ENCODE results near the gene EDIL3. TPM values are rescaled to one million over a fixed set of nuclear protein-coding genes. Genes with fewer than 3 reads are reported as not detected.

The EDIL3 gene
- total RNA-seq, 4 donors from 2014 or later: 12.2 to 26.9 (median 16.1) TPM

- TF ChIP-seq CTCF (IDR thresholded peaks at IDR 0.05) (no peak), POLR2A (IDR thresholded peaks at IDR 0.05) (no peak), EP300 (IDR thresholded peaks at IDR 0.05) (no peak), POLR2AphosphoS5 (IDR thresholded peaks at IDR 0.05) (no peak)
- ATAC-seq: no peak
- no peaks in the 10 kb centered on the region for H3K27me3 ChIP-seq
These were observed 315.0 kb downstream of the EDIL3 start for GRCh38 chr5:84069608-84070179.

DNA sequence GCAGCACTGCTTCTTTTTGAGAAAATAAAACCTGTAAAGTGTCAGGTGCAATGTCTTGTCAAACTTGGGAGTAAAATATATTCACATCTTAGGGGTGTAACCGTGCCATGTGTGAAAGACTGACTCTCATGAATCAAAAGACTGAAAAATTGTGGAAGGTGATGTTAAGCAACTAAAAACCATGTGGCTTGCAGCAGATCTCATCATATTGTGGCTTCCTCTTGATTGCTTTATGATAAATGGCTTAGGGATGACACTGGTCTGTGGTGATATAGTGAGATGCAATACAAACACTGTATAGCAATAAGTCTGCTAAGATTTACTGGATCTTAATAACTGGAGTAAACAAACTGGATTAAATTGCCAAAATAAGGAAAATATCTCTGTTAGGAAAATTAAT, 321.6 kb downstream of the EDIL3 start:
- no peak overlapping the region for H3K4me3 ChIP-seq
- no peak for TF ChIP-seq POLR2AphosphoS5 (IDR thresholded peaks at IDR 0.05)
- TF ChIP-seq EP300 (IDR thresholded peaks at IDR 0.05): no peak
- TF ChIP-seq POLR2A (IDR thresholded peaks at IDR 0.05): no peak
- no peak for TF ChIP-seq CTCF (IDR thresholded peaks at IDR 0.05)
- 86% methylated on average over 1 of the region's 1 CpG; no CpG with 5 or more reads in 1 of the 2 donors for WGBS, 2 donors (ENCODE audit: low coverage in 1 of 2)
- H3K9me3 ChIP-seq: no peaks in the 10 kb centered on the region
- H3K4me1 ChIP-seq: no peaks in the 10 kb centered on the region
- no peak for ATAC-seq
- no peaks in the 10 kb centered on the region for H3K36me3 ChIP-seq
- H3K27ac ChIP-seq: no peak overlapping the region
- no peaks in the 10 kb centered on the region for H3K27me3 ChIP-seq

More at GRCh38 chr5:84069608-84070179, 315.0 kb downstream of the EDIL3 start:
- H3K4me1 ChIP-seq: no peaks in the 10 kb centered on the region
- no peaks in the 10 kb centered on the region for H3K36me3 ChIP-seq
- WGBS, 2 donors (ENCODE audit: low coverage in 1 of 2): 97 to 98% methylated on average over 6 to 8 of the region's 13 CpGs
- H3K9me3 ChIP-seq: no peaks in the 10 kb centered on the region
- H3K27ac ChIP-seq: no peak overlapping the region
- no peak overlapping the region for H3K4me3 ChIP-seq

DNA sequence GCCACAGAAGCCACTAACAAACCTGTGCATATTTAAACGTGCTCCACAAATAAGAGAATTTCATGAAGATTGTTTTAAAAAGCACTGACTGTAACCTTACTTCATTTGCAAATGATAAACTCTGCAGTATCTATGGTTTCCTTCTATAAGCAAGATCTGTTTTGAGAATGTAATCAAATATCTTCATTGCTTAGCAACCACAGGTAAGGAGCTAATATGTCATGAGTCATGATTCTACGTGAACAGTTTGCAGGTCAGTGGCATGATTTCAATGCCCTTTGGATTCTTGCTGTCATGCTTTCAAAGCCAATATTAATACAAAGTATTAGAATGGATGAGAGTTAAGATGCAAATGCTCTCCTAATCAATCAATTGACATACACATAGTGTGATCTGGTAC, 325.0 kb downstream of the EDIL3 start:
- Histone ChIP-seq H3K4me1 (no peaks in the 10 kb centered on the region), H3K4me3 (no peak overlapping the region), H3K9me3 (no peaks in the 10 kb centered on the region), H3K27ac (no peak overlapping the region), H3K27me3 (no peaks in the 10 kb centered on the region), H3K36me3 (no peaks in the 10 kb centered on the region)
- no peak for TF ChIP-seq POLR2AphosphoS5 (IDR thresholded peaks at IDR 0.05)
- TF ChIP-seq EP300 (IDR thresholded peaks at IDR 0.05): no peak
- TF ChIP-seq CTCF (IDR thresholded peaks at IDR 0.05): no peak
- no peak for TF ChIP-seq POLR2A (IDR thresholded peaks at IDR 0.05)
- ATAC-seq: no peak
- WGBS, 2 donors (ENCODE audit: low coverage in 1 of 2): 63 to 76% methylated on average over 2 of the region's 2 CpGs

DNA sequence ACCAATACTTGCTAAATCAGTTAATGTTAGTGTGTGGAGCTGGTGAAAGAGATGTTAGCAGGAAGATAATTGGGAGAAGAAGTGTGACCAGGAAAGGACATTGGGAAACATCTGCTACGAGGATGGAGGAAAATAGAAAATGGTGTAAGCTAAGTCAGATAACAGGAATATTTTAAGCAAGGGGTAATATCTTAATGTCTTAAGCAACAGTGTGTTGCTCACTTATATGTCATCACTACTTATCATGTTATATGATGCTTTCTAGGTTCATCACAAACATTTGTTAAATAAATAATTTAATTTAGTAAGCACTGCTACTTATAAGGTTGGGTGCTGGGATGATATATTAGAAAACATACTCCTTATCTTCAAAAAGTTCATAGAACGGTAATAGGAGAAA, 326.1 kb downstream of the EDIL3 start:
- no peak overlapping the region for H3K4me3 ChIP-seq
- ATAC-seq: no peak
- 64 to 75% methylated on average over 2 of the region's 2 CpGs for WGBS, 2 donors (ENCODE audit: low coverage in 1 of 2)
- no peaks in the 10 kb centered on the region for H3K36me3 ChIP-seq
- no peak overlapping the region for H3K27ac ChIP-seq
- no peaks in the 10 kb centered on the region for H3K9me3 ChIP-seq
- TF ChIP-seq CTCF (IDR thresholded peaks at IDR 0.05) (no peak), POLR2AphosphoS5 (IDR thresholded peaks at IDR 0.05) (no peak), POLR2A (IDR thresholded peaks at IDR 0.05) (no peak), EP300 (IDR thresholded peaks at IDR 0.05) (no peak)
- H3K4me1 ChIP-seq: no peaks in the 10 kb centered on the region
- no peaks in the 10 kb centered on the region for H3K27me3 ChIP-seq

GRCh38 chr5:84057211-84057610, 327.5 kb downstream of the EDIL3 start:
- Histone ChIP-seq H3K4me1 (no peaks in the 10 kb centered on the region), H3K27ac (no peak overlapping the region), H3K4me3 (no peak overlapping the region), H3K27me3 (no peaks in the 10 kb centered on the region), H3K36me3 (no peaks in the 10 kb centered on the region), H3K9me3 (no peaks in the 10 kb centered on the region)
- TF ChIP-seq EP300 (IDR thresholded peaks at IDR 0.05) (no peak), POLR2A (IDR thresholded peaks at IDR 0.05) (no peak), CTCF (IDR thresholded peaks at IDR 0.05) (no peak), POLR2AphosphoS5 (IDR thresholded peaks at IDR 0.05) (no peak)
- no peak for ATAC-seq
- WGBS, 2 donors (ENCODE audit: low coverage in 1 of 2): 89 to 95% methylated on average over 2 of the region's 2 CpGs

Measured in gastroesophageal sphincter (tissue), 4 donors.